SK-N-SH (cell line): ENCODE measurements around the gene HYCC2.

Experiments used
- CTCF ChIP-seq: fragments of 200-600 bp; sonication (generic); IDR thresholded peaks from 2 replicates; pipeline ENCODE4 v1.6.1; 2017; ENCODE audit warnings: antibody characterized with exemption, mild to moderate bottlenecking, moderate library complexity
- EZH2phosphoT487 ChIP-seq: fragments of 200-600 bp; sonication (generic); IDR thresholded peaks from 2 replicates; pipeline ENCODE4 v1.6.1; 2017; ENCODE audit warnings: low read depth, mixed run types, mild to moderate bottlenecking, antibody characterized with exemption, moderate library complexity, borderline replicate concordance
- FOXJ3 ChIP-seq: sonication (generic); formaldehyde crosslinking; IDR thresholded peaks from 2 replicates; pipeline ENCODE4 v1.5.1; 2020; ENCODE audit warnings: mild to moderate bottlenecking, missing genetic modification reagents
- MAX ChIP-seq: IDR thresholded peaks from 2 replicates; pipeline ENCODE4 v1.4.0; 2012; ENCODE audit warnings: low read depth
- REST ChIP-seq: IDR thresholded peaks from 2 replicates; pipeline ENCODE4 v1.6.1; 2012; ENCODE audit warnings: mild to moderate bottlenecking, low read depth, low read length, moderate library complexity
- RFX5 ChIP-seq: IDR thresholded peaks from 2 replicates; pipeline ENCODE4 v1.6.1; 2012; ENCODE audit warnings: mild to moderate bottlenecking, improper control_type of control experiment, low read length

- TF ChIP-seq EZH2phosphoT487 (no peak), FOXJ3 (CRISPR knock-in tag) (no peak), MAX (peak; percentile 50; the same call in 1 of the 2 replicates), CTCF (peak; percentile 41), RFX5 (no peak), REST (no peak)
Measured at GRCh38 chr2:201116959-201117734, 45.7 kb upstream of the HYCC2 start.
